Chondrocyte (in vitro differentiated cells): ENCODE results near the gene MRPL20. TPM values are rescaled to one million over a fixed set of nuclear protein-coding genes. Genes with fewer than 3 reads are reported as not detected.

Experiments used
- DNase-seq: peaks from one replicate; pipeline ENCODE4 v3.0.0; 2021; ENCODE audit warnings: mixed read lengths, low spot score
- H3K27ac Mint-ChIP-seq: one replicate; pipeline ENCODE4 v1.8.0; 2021; ENCODE audit warnings: mild to moderate bottlenecking, moderate library complexity, mixed read lengths; ENCODE audit not compliant: unreplicated experiment
- H3K27me3 Mint-ChIP-seq: 2 replicates; pipeline ENCODE4 v1.8.0; 2021; ENCODE audit warnings: low read depth, mixed read lengths
- H3K36me3 Mint-ChIP-seq: 2 replicates; pipeline ENCODE4 v1.8.0; 2021; ENCODE audit warnings: low read depth, mixed read lengths
- H3K4me1 Mint-ChIP-seq: 2 replicates; pipeline ENCODE4 v1.8.0; 2021; ENCODE audit warnings: low read depth, mild to moderate bottlenecking, mixed read lengths
- H3K4me3 Mint-ChIP-seq: one replicate; pipeline ENCODE4 v1.8.0; 2021; ENCODE audit warnings: mild to moderate bottlenecking, moderate library complexity, mixed read lengths; ENCODE audit not compliant: unreplicated experiment
- H3K9me3 Mint-ChIP-seq: 2 replicates; pipeline ENCODE4 v1.8.0; 2021; ENCODE audit warnings: low read depth, mixed read lengths
- CTCF ChIP-seq: fragments of 200-600 bp; sonication (generic); IDR thresholded peaks from 2 replicates; pipeline ENCODE4 v1.5.0; 2021; ENCODE audit warnings: antibody characterized with exemption, mild to moderate bottlenecking, moderate library complexity
- total RNA-seq: library from RNA; stranded (reverse); gene quantifications from 3 replicates; pipeline ENCODE4 v1.2.1, GENCODE V29; 2021

MRPL20 gene
- total RNA-seq, 1 donor from 2014 or later, result 75.7 TPM

GRCh38 chr1:1357871-1358432 is 49.1 kb downstream of the MRPL20 start:
- no peak for TF ChIP-seq CTCF
- no peak for DNase-seq
- Mint-ChIP-seq H3K4me1 (peaks cover 54% of the 10 kb centered on the region), H3K36me3 (no peaks in the 10 kb centered on the region), H3K27me3 (no peaks in the 10 kb centered on the region), H3K9me3 (no peaks in the 10 kb centered on the region), H3K4me3 (peak overlapping the region; percentile 82), H3K27ac (peak overlapping the region; percentile 89)

- H3K9me3 Mint-ChIP-seq, result no peaks in the 10 kb centered on the region
- no peaks in the 10 kb centered on the region for H3K27me3 Mint-ChIP-seq
- peak overlapping the region; percentile 82 for H3K4me3 Mint-ChIP-seq
- H3K4me1 Mint-ChIP-seq, result peaks cover 59% of the 10 kb centered on the region
- TF ChIP-seq CTCF, result no peak
- no peak for DNase-seq
- no peaks in the 10 kb centered on the region for H3K36me3 Mint-ChIP-seq
- H3K27ac Mint-ChIP-seq, result peak overlapping the region; percentile 89
These were observed 50.2 kb downstream of the MRPL20 start for GRCh38 chr1:1356796-1357401.

- Mint-ChIP-seq H3K27me3 (no peaks in the 10 kb centered on the region), H3K4me1 (peaks cover 55% of the 10 kb centered on the region), H3K27ac (no peak overlapping the region), H3K4me3 (peak overlapping the region; percentile 82), H3K9me3 (no peaks in the 10 kb centered on the region), H3K36me3 (no peaks in the 10 kb centered on the region)
- no peak for TF ChIP-seq CTCF
- DNase-seq, result no peak
These were observed 50.8 kb downstream of the MRPL20 start for GRCh38 chr1:1356166-1356795.

GRCh38 chr1:1355416-1355815 is 51.7 kb downstream of the MRPL20 start:
- no peak overlapping the region for H3K27ac Mint-ChIP-seq
- no peaks in the 10 kb centered on the region for H3K27me3 Mint-ChIP-seq
- no peak for DNase-seq
- no peaks in the 10 kb centered on the region for H3K9me3 Mint-ChIP-seq
- no peak for TF ChIP-seq CTCF
- no peak overlapping the region for H3K4me3 Mint-ChIP-seq
- H3K4me1 Mint-ChIP-seq, result peaks cover 47% of the 10 kb centered on the region
- no peaks in the 10 kb centered on the region for H3K36me3 Mint-ChIP-seq

- Mint-ChIP-seq H3K27me3 (no peaks in the 10 kb centered on the region), H3K36me3 (no peaks in the 10 kb centered on the region), H3K4me1 (peaks cover 41% of the 10 kb centered on the region), H3K27ac (no peak overlapping the region), H3K4me3 (peak overlapping the region; percentile 54), H3K9me3 (no peaks in the 10 kb centered on the region)
- TF ChIP-seq CTCF, result no peak
- DNase-seq, result no peak
These were observed 52.5 kb downstream of the MRPL20 start for GRCh38 chr1:1354271-1355247.
